ENCODE measurements around the gene STEAP2.

STEAP2 gene

GRCh38 chr7:90230834-90231233 lies 19.3 kb downstream of the STEAP2 start:
- Histone ChIP-seq H2AK5ac (ENCODE audit: low read length, severe bottlenecking) (no peak overlapping the region), H3K27me3 (ENCODE audit: control insufficient read depth in 1 of 2, insufficient read depth in 1 of 2, low read length in 2 of 2) (no peaks in the 10 kb centered on the region), H3K4me1 (ENCODE audit: control insufficient read depth, insufficient read depth, low read depth, low read length) (no peaks in the 10 kb centered on the region), H3K79me1 (replicated peaks; ENCODE audit: low read length, poor library complexity, severe bottlenecking) (no peaks in the 10 kb centered on the region), H3K14ac (ENCODE audit: low read length in 2 of 2) (no peak overlapping the region), H3K36me3 (ENCODE audit: control insufficient read depth in 1 of 2, insufficient read depth in 2 of 2, low read depth in 1 of 2, low read length in 2 of 2) (peaks cover 0 to 74% of the 10 kb centered on the region in 2 experiments), H3K23ac (ENCODE audit: low read length in 2 of 2) (no peak overlapping the region), H2AFZ (ENCODE audit: low read depth, low read length) (no peak overlapping the region), H2BK15ac (ENCODE audit: low read depth, poor library complexity, severe bottlenecking) (no peak overlapping the region), H2BK120ac (ENCODE audit: low read depth, low read length) (no peak overlapping the region), H3K4me3 (ENCODE audit: insufficient read depth in 1 of 2, low read depth in 1 of 2, low read length in 2 of 2) (no peak overlapping the region), H2BK5ac (ENCODE audit: low read depth, low read length, poor library complexity, severe bottlenecking) (no peak overlapping the region), H3K4me2 (ENCODE audit: low read length, poor library complexity, severe bottlenecking) (no peak overlapping the region), H3K9ac (ENCODE audit: low read length) (no peak overlapping the region), H3K9me3 (ENCODE audit: control insufficient read depth, low read length) (no peaks in the 10 kb centered on the region), H3K18ac (ENCODE audit: low read depth in 1 of 2, low read length in 2 of 2) (no peak overlapping the region), H3K4ac (ENCODE audit: low read depth in 1 of 2, low read length in 2 of 2) (no peak overlapping the region), H2BK12ac (ENCODE audit: low read length in 2 of 2) (no peak overlapping the region), H4K8ac (ENCODE audit: low read length) (no peak overlapping the region), H4K91ac (ENCODE audit: low read length) (no peak overlapping the region), H3K27ac (ENCODE audit: low read length, poor library complexity, severe bottlenecking) (no peak overlapping the region)
- DNase-seq, result no peak
- no CpG with 5 or more reads among the region's 2 CpGs for WGBS

DNA sequence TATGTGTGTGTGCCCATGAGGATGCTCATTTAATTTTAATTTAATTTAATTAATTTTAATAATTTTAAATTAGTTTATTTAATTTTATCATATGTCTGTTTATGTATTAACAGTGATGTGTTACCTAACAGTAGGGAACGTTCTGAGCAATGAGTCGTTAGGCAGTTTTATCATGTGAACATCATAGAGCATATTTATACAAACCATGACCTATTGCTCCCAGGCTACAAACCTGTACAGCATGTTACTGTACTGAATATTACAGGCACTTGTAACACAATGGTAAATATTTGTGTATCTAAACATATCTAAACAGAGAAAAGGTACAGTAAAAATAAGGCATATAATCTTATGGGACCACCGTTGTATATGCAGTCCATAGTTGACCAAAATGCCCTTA lies 19.8 kb downstream of the STEAP2 start:
- H2BK5ac ChIP-seq (ENCODE audit: low read depth, low read length, poor library complexity, severe bottlenecking), result no peak overlapping the region
- H3K14ac ChIP-seq (ENCODE audit: low read length in 2 of 2), result no peak overlapping the region
- H3K27me3 ChIP-seq (ENCODE audit: control insufficient read depth in 1 of 2, insufficient read depth in 1 of 2, low read length in 2 of 2), result no peaks in the 10 kb centered on the region
- H3K4me1 ChIP-seq (ENCODE audit: control insufficient read depth, insufficient read depth, low read depth, low read length), result no peaks in the 10 kb centered on the region
- no peak overlapping the region for H3K9ac ChIP-seq (ENCODE audit: low read length)
- H3K4me3 ChIP-seq (ENCODE audit: insufficient read depth in 1 of 2, low read depth in 1 of 2, low read length in 2 of 2), result no peak overlapping the region
- no peak overlapping the region for H2BK15ac ChIP-seq (ENCODE audit: low read depth, poor library complexity, severe bottlenecking)
- H3K4ac ChIP-seq (ENCODE audit: low read depth in 1 of 2, low read length in 2 of 2), result no peak overlapping the region
- DNase-seq, result no peak
- H2AK5ac ChIP-seq (ENCODE audit: low read length, severe bottlenecking), result no peak overlapping the region
- no peak overlapping the region for H4K8ac ChIP-seq (ENCODE audit: low read length)
- no peak overlapping the region for H2AFZ ChIP-seq (ENCODE audit: low read depth, low read length)
- H3K4me2 ChIP-seq (ENCODE audit: low read length, poor library complexity, severe bottlenecking), result no peak overlapping the region
- WGBS, result 80% methylated on average over 1 of the region's 3 CpGs
- H3K18ac ChIP-seq (ENCODE audit: low read depth in 1 of 2, low read length in 2 of 2), result no peak overlapping the region
- no peak overlapping the region for H3K27ac ChIP-seq (ENCODE audit: low read length, poor library complexity, severe bottlenecking)
- peaks cover 0 to 72% of the 10 kb centered on the region in 2 experiments for H3K36me3 ChIP-seq (ENCODE audit: control insufficient read depth in 1 of 2, insufficient read depth in 2 of 2, low read depth in 1 of 2, low read length in 2 of 2)
- H3K9me3 ChIP-seq (ENCODE audit: control insufficient read depth, low read length), result no peaks in the 10 kb centered on the region
- no peak overlapping the region for H4K91ac ChIP-seq (ENCODE audit: low read length)
- H2BK120ac ChIP-seq (ENCODE audit: low read depth, low read length), result no peak overlapping the region
- no peak overlapping the region for H2BK12ac ChIP-seq (ENCODE audit: low read length in 2 of 2)
- H3K79me1 ChIP-seq (replicated peaks; ENCODE audit: low read length, poor library complexity, severe bottlenecking), result no peaks in the 10 kb centered on the region
- H3K23ac ChIP-seq (ENCODE audit: low read length in 2 of 2), result no peak overlapping the region

GRCh38 chr7:90232430-90232829 lies 20.9 kb downstream of the STEAP2 start:
- Histone ChIP-seq H3K36me3 (ENCODE audit: control insufficient read depth in 1 of 2, insufficient read depth in 2 of 2, low read depth in 1 of 2, low read length in 2 of 2) (peaks cover 0 to 67% of the 10 kb centered on the region in 2 experiments), H2BK15ac (ENCODE audit: low read depth, poor library complexity, severe bottlenecking) (no peak overlapping the region), H3K9ac (ENCODE audit: low read length) (no peak overlapping the region), H2BK12ac (ENCODE audit: low read length in 2 of 2) (no peak overlapping the region), H3K4ac (ENCODE audit: low read depth in 1 of 2, low read length in 2 of 2) (no peak overlapping the region), H3K79me1 (replicated peaks; ENCODE audit: low read length, poor library complexity, severe bottlenecking) (no peaks in the 10 kb centered on the region), H2BK5ac (ENCODE audit: low read depth, low read length, poor library complexity, severe bottlenecking) (no peak overlapping the region), H3K14ac (ENCODE audit: low read length in 2 of 2) (no peak overlapping the region), H2AK5ac (ENCODE audit: low read length, severe bottlenecking) (no peak overlapping the region), H3K18ac (ENCODE audit: low read depth in 1 of 2, low read length in 2 of 2) (no peak overlapping the region), H3K23ac (ENCODE audit: low read length in 2 of 2) (no peak overlapping the region), H4K8ac (ENCODE audit: low read length) (no peak overlapping the region), H3K9me3 (ENCODE audit: control insufficient read depth, low read length) (no peaks in the 10 kb centered on the region), H3K27me3 (ENCODE audit: control insufficient read depth in 1 of 2, insufficient read depth in 1 of 2, low read length in 2 of 2) (no peaks in the 10 kb centered on the region), H3K4me2 (ENCODE audit: low read length, poor library complexity, severe bottlenecking) (no peak overlapping the region), H2BK120ac (ENCODE audit: low read depth, low read length) (no peak overlapping the region), H3K4me1 (ENCODE audit: control insufficient read depth, insufficient read depth, low read depth, low read length) (no peaks in the 10 kb centered on the region), H3K4me3 (ENCODE audit: insufficient read depth in 1 of 2, low read depth in 1 of 2, low read length in 2 of 2) (no peak overlapping the region), H3K27ac (ENCODE audit: low read length, poor library complexity, severe bottlenecking) (no peak overlapping the region), H2AFZ (ENCODE audit: low read depth, low read length) (no peak overlapping the region), H4K91ac (ENCODE audit: low read length) (no peak overlapping the region)
- WGBS, result 84% methylated on average over 5 of the region's 5 CpGs
- DNase-seq, result no peak

DNA sequence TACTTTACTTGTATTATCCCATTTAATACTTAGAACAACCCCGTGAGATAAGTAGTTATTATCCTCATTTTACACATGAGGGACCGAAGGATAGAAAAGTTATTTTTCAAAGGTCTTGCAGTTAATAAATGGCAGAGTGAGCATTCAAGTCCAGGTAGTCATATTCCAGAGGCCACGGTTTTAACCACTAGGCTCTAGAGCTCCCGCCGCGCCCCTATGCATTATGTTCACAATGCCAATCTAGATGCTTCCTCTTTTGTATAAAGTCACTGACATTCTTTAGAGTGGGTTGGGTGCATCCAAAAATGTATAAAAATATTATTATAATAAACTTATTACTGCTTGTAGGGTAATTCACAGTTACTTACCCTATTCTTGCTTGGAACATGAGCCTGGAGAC lies 22.0 kb downstream of the STEAP2 start:
- Histone ChIP-seq H2AFZ (ENCODE audit: low read depth, low read length) (no peak overlapping the region), H3K18ac (ENCODE audit: low read depth in 1 of 2, low read length in 2 of 2) (no peak overlapping the region), H4K91ac (ENCODE audit: low read length) (no peak overlapping the region), H4K8ac (ENCODE audit: low read length) (no peak overlapping the region), H3K4ac (ENCODE audit: low read depth in 1 of 2, low read length in 2 of 2) (no peak overlapping the region), H3K4me3 (ENCODE audit: insufficient read depth in 1 of 2, low read depth in 1 of 2, low read length in 2 of 2) (no peak overlapping the region), H2BK15ac (ENCODE audit: low read depth, poor library complexity, severe bottlenecking) (no peak overlapping the region), H3K27me3 (ENCODE audit: control insufficient read depth in 1 of 2, insufficient read depth in 1 of 2, low read length in 2 of 2) (no peaks in the 10 kb centered on the region), H2BK120ac (ENCODE audit: low read depth, low read length) (no peak overlapping the region), H3K36me3 (ENCODE audit: control insufficient read depth in 1 of 2, insufficient read depth in 2 of 2, low read depth in 1 of 2, low read length in 2 of 2) (peaks cover 0 to 63% of the 10 kb centered on the region in 2 experiments), H3K27ac (ENCODE audit: low read length, poor library complexity, severe bottlenecking) (no peak overlapping the region), H2AK5ac (ENCODE audit: low read length, severe bottlenecking) (no peak overlapping the region), H3K79me1 (replicated peaks; ENCODE audit: low read length, poor library complexity, severe bottlenecking) (no peaks in the 10 kb centered on the region), H3K9me3 (ENCODE audit: control insufficient read depth, low read length) (no peaks in the 10 kb centered on the region), H2BK5ac (ENCODE audit: low read depth, low read length, poor library complexity, severe bottlenecking) (no peak overlapping the region), H3K4me2 (ENCODE audit: low read length, poor library complexity, severe bottlenecking) (no peak overlapping the region), H3K14ac (ENCODE audit: low read length in 2 of 2) (no peak overlapping the region), H3K9ac (ENCODE audit: low read length) (no peak overlapping the region), H3K23ac (ENCODE audit: low read length in 2 of 2) (no peak overlapping the region), H3K4me1 (ENCODE audit: control insufficient read depth, insufficient read depth, low read depth, low read length) (no peaks in the 10 kb centered on the region), H2BK12ac (ENCODE audit: low read length in 2 of 2) (no peak overlapping the region)
- 96% methylated on average over 2 of the region's 6 CpGs for WGBS
- DNase-seq, result no peak

Data from mesenchymal stem cell (in vitro differentiated cells and primary cell).